H1 (cell line): Measurements from ENCODE around the gene PPP1CC. TPM values are rescaled to one million over a fixed set of nuclear protein-coding genes. Genes with fewer than 3 reads are reported as not detected.

Experiments used
- CTCF ChIA-PET: fragments of 300-600 bp; sonication (Branson Sonifier 250); formaldehyde crosslinking; loops from one replicate; lab custom pipeline; 2021; ENCODE audit not compliant: partially characterized antibody; lab: Charles Lee
- POLR2A ChIA-PET: fragments of 300-600 bp; sonication (Branson Sonifier 250); formaldehyde crosslinking; loops from one replicate; lab custom pipeline; 2021; ENCODE audit warnings: inconsistent platforms; ENCODE audit not compliant: partially characterized antibody; lab: Charles Lee
- DNase-seq, 2 experiments: peaks; one replicate each; pipeline versions ENCODE4 v3.0.0 to v3.0.0-alpha.2; 2010 to 2022; ENCODE audit warnings: low spot score in 2 of 2, low read depth in 1 of 2, mixed read lengths in 1 of 2
- FAIRE-seq: peaks from 2 replicates; lab custom pipeline; 2011; peaks lifted over from hg19 to GRCh38; lab: Jason Lieb, UNC
- H2AFZ ChIP-seq: 2 replicates; pipeline ENCODE4 v1.8.1; 2012; ENCODE audit warnings: low read length, inconsistent platforms
- H2AK5ac ChIP-seq: 2 replicates; pipeline ENCODE4 v1.6.1; 2013; ENCODE audit warnings: low read depth, low read length
- H2BK120ac ChIP-seq: replicated peaks from 2 replicates; pipeline ENCODE3; 2013; ENCODE audit warnings: low read depth, low read length, inconsistent platforms
- H2BK12ac ChIP-seq: 2 replicates; pipeline ENCODE4 v1.6.1; 2013; ENCODE audit warnings: low read depth, low read length
- H2BK15ac ChIP-seq: 2 replicates; pipeline ENCODE4 v1.6.1; 2013; ENCODE audit warnings: low read length
- H2BK20ac ChIP-seq: 2 replicates; pipeline ENCODE4 v1.6.1; 2013; ENCODE audit warnings: low read length
- H2BK5ac ChIP-seq: 2 replicates; pipeline ENCODE4 v1.6.1; 2013; ENCODE audit warnings: low read depth, low read length
- H3K14ac ChIP-seq: 2 replicates; pipeline ENCODE4 v1.6.1; 2013; ENCODE audit warnings: inconsistent platforms; ENCODE audit not compliant: insufficient read length
- H3K18ac ChIP-seq: 2 replicates; pipeline ENCODE4 v1.6.1; 2013; ENCODE audit warnings: low read length; ENCODE audit errors: extremely low read depth
- H3K23ac ChIP-seq: 2 replicates; pipeline ENCODE4 v1.6.1; 2013; ENCODE audit warnings: inconsistent platforms; ENCODE audit not compliant: insufficient read length
- H3K23me2 ChIP-seq: 2 replicates; pipeline ENCODE4 v1.6.1; 2013; ENCODE audit warnings: low read depth, low read length
- H3K27ac ChIP-seq: 2 replicates; pipeline ENCODE4 v1.6.1; 2011; ENCODE audit warnings: low read depth, low read length, inconsistent platforms
- H3K27me3 ChIP-seq, 4 experiments: replicated peaks in 1 of 4; 1 replicate in 1 of 4; 2 replicates in 3 of 4; pipeline versions ENCODE4 v1.6.1 to v1.8.1; 2011 to 2013; ENCODE audit warnings: low read length in 3 of 4, mild to moderate bottlenecking in 3 of 4, inconsistent platforms in 2 of 4, mixed read lengths in 2 of 4, moderate library complexity in 1 of 4; ENCODE audit not compliant: control insufficient read depth in 3 of 4, insufficient read depth in 3 of 4; ENCODE audit errors: extremely low read depth in 1 of 4
- H3K36me3 ChIP-seq, 4 experiments: 2 replicates each; pipeline versions ENCODE4 v1.6.1 to v1.8.1; 2011 to 2013; ENCODE audit warnings: mild to moderate bottlenecking in 4 of 4, low read length in 3 of 4, moderate library complexity in 2 of 4, control low read depth in 1 of 4, inconsistent platforms in 1 of 4; ENCODE audit not compliant: insufficient read depth in 4 of 4, control insufficient read depth in 2 of 4
- H3K4ac ChIP-seq: replicated peaks from 2 replicates; pipeline ENCODE3; 2013; ENCODE audit warnings: low read length, low read depth, mixed read lengths, inconsistent platforms; ENCODE audit not compliant: insufficient read length
- H3K4me1 ChIP-seq, 4 experiments: replicated peaks in 1 of 4; 1 replicate in 1 of 4; 2 replicates in 3 of 4; pipeline versions ENCODE4 v1.6.1 to v1.8.1; 2011 to 2013; ENCODE audit warnings: low read length in 3 of 4, inconsistent platforms in 2 of 4, mixed read lengths in 1 of 4; ENCODE audit not compliant: insufficient read depth in 4 of 4, control insufficient read depth in 3 of 4
- H3K4me2 ChIP-seq, 2 experiments: 2 replicates each; pipeline versions ENCODE4 v1.6.1 to v1.8.1; 2011 to 2013; ENCODE audit warnings: low read depth in 2 of 2, low read length in 2 of 2, control low read depth in 1 of 2, inconsistent platforms in 1 of 2, mild to moderate bottlenecking in 1 of 2; ENCODE audit not compliant: insufficient read depth in 1 of 2
- H3K4me3 ChIP-seq, 4 experiments: fragments of 200-600, 300-600 bp in 1 of 4; sonication (generic), shearing (Covaris generic), sonication (Bioruptor Twin) in 1 of 4; 2 replicates each; pipeline versions ENCODE4 v1.5.1 to v1.8.1; 2011 to 2016; ENCODE audit warnings: low read length in 4 of 4, low read depth in 3 of 4, control low read depth in 2 of 4, inconsistent platforms in 2 of 4, mild to moderate bottlenecking in 2 of 4, mixed read lengths in 1 of 4, moderate library complexity in 1 of 4; ENCODE audit not compliant: insufficient read depth in 2 of 4; ENCODE audit errors: extremely low read depth in 1 of 4
- H3K56ac ChIP-seq: replicated peaks from 2 replicates; pipeline ENCODE3; 2013; ENCODE audit warnings: low read depth, mild to moderate bottlenecking, mixed read lengths, low read length, inconsistent platforms; ENCODE audit not compliant: insufficient read length
- H3K79me1 ChIP-seq: 2 replicates; pipeline ENCODE4 v1.6.1; 2013; ENCODE audit warnings: low read depth, low read length, control low read depth
- H3K79me2 ChIP-seq, 2 experiments: 2 replicates each; pipeline versions ENCODE4 v1.6.1 to v1.8.1; 2012 to 2013; ENCODE audit warnings: low read length in 2 of 2, mild to moderate bottlenecking in 2 of 2, inconsistent platforms in 1 of 2; ENCODE audit not compliant: insufficient read depth in 2 of 2, control insufficient read depth in 1 of 2
- H3K9ac ChIP-seq, 4 experiments: replicated peaks in 1 of 4; 1 replicate in 1 of 4; 2 replicates in 3 of 4; pipeline versions ENCODE4 v1.6.1 to v1.8.1; 2011 to 2013; ENCODE audit warnings: low read depth in 3 of 4, low read length in 3 of 4, control low read depth in 2 of 4, mild to moderate bottlenecking in 2 of 4, moderate library complexity in 2 of 4, inconsistent platforms in 1 of 4; ENCODE audit errors: extremely low read depth in 1 of 4
- H3K9me3 ChIP-seq, 2 experiments: 2 replicates each; pipeline versions ENCODE4 v1.6.1 to v1.8.1; 2012 to 2013; ENCODE audit warnings: mild to moderate bottlenecking in 2 of 2, moderate library complexity in 2 of 2, control low read depth in 1 of 2, inconsistent platforms in 1 of 2, low read depth in 1 of 2, low read length in 1 of 2, mixed read lengths in 1 of 2; ENCODE audit not compliant: insufficient read depth in 2 of 2
- H4K20me1 ChIP-seq, 2 experiments: replicated peaks in 1 of 2; 2 replicates each; pipeline versions ENCODE3 to v1.8.1; 2011 to 2013; ENCODE audit warnings: inconsistent platforms in 2 of 2, low read length in 2 of 2, mild to moderate bottlenecking in 1 of 2; ENCODE audit not compliant: insufficient read depth in 2 of 2, control insufficient read depth in 1 of 2
- H4K5ac ChIP-seq: 2 replicates; pipeline ENCODE4 v1.6.1; 2013; ENCODE audit warnings: low read length, low read depth, mixed read lengths, inconsistent platforms; ENCODE audit not compliant: insufficient read length
- H4K8ac ChIP-seq: 2 replicates; pipeline ENCODE4 v1.8.0; 2013; ENCODE audit warnings: mild to moderate bottlenecking, moderate library complexity, low read length, inconsistent platforms; ENCODE audit not compliant: insufficient read depth; ENCODE audit errors: extremely low read depth
- H4K91ac ChIP-seq: replicated peaks from 2 replicates; pipeline ENCODE3; 2013; ENCODE audit warnings: low read length, mixed read lengths, inconsistent platforms; ENCODE audit not compliant: insufficient read length
- CEBPB ChIP-seq: IDR thresholded peaks from 2 replicates; pipeline ENCODE4 v1.6.1; 2012; ENCODE audit warnings: low read depth, low read length
- E2F6 ChIP-seq: IDR thresholded peaks from 2 replicates; pipeline ENCODE4 v1.6.1; 2012; ENCODE audit warnings: inconsistent platforms
- KDM1A ChIP-seq: fragments of 200-600, 300-600 bp; sonication (generic); IDR thresholded peaks from 2 replicates; pipeline ENCODE4 v1.7.1; 2016; ENCODE audit warnings: mild to moderate bottlenecking, low read length, borderline replicate concordance
- KDM5A ChIP-seq: fragments of 200-600 bp; IDR thresholded peaks from 2 replicates; pipeline ENCODE4 v1.7.1; 2012; ENCODE audit warnings: mild to moderate bottlenecking, low read length, inconsistent platforms, mixed read lengths
- WGBS, 2 experiments: shearing (Covaris generic) in 1 of 2; methylation state at CpG; one replicate each; pipeline versions ENCODE4 v1.1.6 to v1.1.7; 2013 to 2015; ENCODE audit warnings: low lambda C conversion rate in 2 of 2, mixed read lengths in 2 of 2, inconsistent platforms in 1 of 2, low coverage in 1 of 2, missing lambda C conversion rate in 1 of 2; ENCODE audit not compliant: insufficient replicate concordance in 2 of 2, insufficient coverage in 1 of 2, insufficient read length in 1 of 2; ENCODE audit errors: extremely low coverage in 1 of 2, missing lambda C conversion rate in 1 of 2; 5-methylcytosine and 5-hydroxymethylcytosine counted together
- polyA plus RNA-seq, 7 experiments: library from polyadenylated mRNA; depleted of rRNA in 3 of 7; stranded (reverse) in 5 of 7; unstranded in 2 of 7; fragments of >200 nt in 5 of 7; fragments of 200-250 nt in 2 of 7; gene quantifications; 1 replicate in 5 of 7; 2 replicates in 1 of 7; 4 replicates in 1 of 7; pipeline versions ENCODE4 v1.2.1 to v1.2.3, GENCODE V29; 2011 to 2013; ENCODE audit warnings: missing spikeins in 2 of 7, mixed read lengths in 2 of 7
- total RNA-seq: library from RNA; stranded (reverse); fragmentation: NEBNext Ultra II Directional; extraction: Animal tissue kit (Norgen Biotek cat#: 25700); gene quantifications from 2 replicates; pipeline ENCODE4 v1.2.1, GENCODE V29; 2021
- TF ChIP-seq, protein P1 (sequence below): IDR thresholded peaks from 2 replicates; pipeline ENCODE4 v1.6.1; 2012; ENCODE audit warnings: low read length, inconsistent platforms

The PPP1CC gene
- total and polyA plus RNA-seq, 2 of the 8 experiments (the other 6 are each of a cell fraction or from before 2014, with no cell fraction given), result 193 to 350 TPM

GRCh38 chr12:110696283-110696682 lies 46.4 kb downstream of the PPP1CC start:
- peaks cover 0 to 3% (median 0%) of the 10 kb centered on the region in 4 experiments; a peak in 1 of 7 replicates for H3K4me1 ChIP-seq
- no peak overlapping the region for H2BK15ac ChIP-seq
- ChIA-PET POLR2A (no interaction called here), CTCF (no interaction called here)
- no peak overlapping the region for H2AK5ac ChIP-seq
- H3K4ac ChIP-seq, result no peak overlapping the region
- H2BK120ac ChIP-seq, result no peak overlapping the region
- 84% methylated on average over 3 of the region's 3 CpGs; no CpG with 5 or more reads in 1 of the 2 experiments for WGBS, 2 experiments
- DNase-seq, result no peak
- H3K27me3 ChIP-seq, result no peaks in the 10 kb centered on the region; a peak in 1 of 7 replicates
- no peak overlapping the region for H3K9ac ChIP-seq
- H4K8ac ChIP-seq, result no peak overlapping the region
- H2BK20ac ChIP-seq, result no peak overlapping the region
- FAIRE-seq, result no peak
- H3K23ac ChIP-seq, result no peak overlapping the region
- H3K9me3 ChIP-seq, result no peaks in the 10 kb centered on the region
- H3K23me2 ChIP-seq, result no peaks in the 10 kb centered on the region
- H2BK12ac ChIP-seq, result no peak overlapping the region
- H2BK5ac ChIP-seq, result no peak overlapping the region
- no peaks in the 10 kb centered on the region for H3K36me3 ChIP-seq
- no peak overlapping the region for H4K91ac ChIP-seq
- no peak overlapping the region for H3K56ac ChIP-seq
- no peak overlapping the region for H3K4me2 ChIP-seq
- H4K5ac ChIP-seq, result no peak overlapping the region
- H4K20me1 ChIP-seq, result no peaks in the 10 kb centered on the region
- H3K27ac ChIP-seq, result no peak overlapping the region
- no peak overlapping the region for H3K4me3 ChIP-seq
- no peaks in the 10 kb centered on the region for H3K79me1 ChIP-seq
- no peak overlapping the region for H3K14ac ChIP-seq
- H3K79me2 ChIP-seq, result no peaks in the 10 kb centered on the region
- H3K18ac ChIP-seq, result no peak overlapping the region
- no peak overlapping the region for H2AFZ ChIP-seq
- TF ChIP-seq KDM1A, result no peak
- TF ChIP-seq KDM5A, result no peak
- no peak for TF ChIP-seq CEBPB
- no peak for TF ChIP-seq E2F6
- TF ChIP-seq, protein P1, sequence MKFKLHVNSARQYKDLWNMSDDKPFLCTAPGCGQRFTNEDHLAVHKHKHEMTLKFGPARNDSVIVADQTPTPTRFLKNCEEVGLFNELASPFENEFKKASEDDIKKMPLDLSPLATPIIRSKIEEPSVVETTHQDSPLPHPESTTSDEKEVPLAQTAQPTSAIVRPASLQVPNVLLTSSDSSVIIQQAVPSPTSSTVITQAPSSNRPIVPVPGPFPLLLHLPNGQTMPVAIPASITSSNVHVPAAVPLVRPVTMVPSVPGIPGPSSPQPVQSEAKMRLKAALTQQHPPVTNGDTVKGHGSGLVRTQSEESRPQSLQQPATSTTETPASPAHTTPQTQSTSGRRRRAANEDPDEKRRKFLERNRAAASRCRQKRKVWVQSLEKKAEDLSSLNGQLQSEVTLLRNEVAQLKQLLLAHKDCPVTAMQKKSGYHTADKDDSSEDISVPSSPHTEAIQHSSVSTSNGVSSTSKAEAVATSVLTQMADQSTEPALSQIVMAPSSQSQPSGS, result no peak
